Stimulated activated CD4-positive, alpha-beta T cell treated with anti-CD3 and anti-CD28 coated beads, Interleukin-4, amount 100 ng/mL, for 1 hour (primary cell): Measurements from ENCODE around the gene ELK1.
"Not testable (repeated sequence)": the region's sequence is repeated elsewhere in the genome, so short reads cannot be mapped to it uniquely, and the experiment has no call there.

Experiments used
- DNase-seq: peaks from one replicate; pipeline ENCODE4 v3.0.0-alpha.2; 2020

Gene ELK1, protein sequence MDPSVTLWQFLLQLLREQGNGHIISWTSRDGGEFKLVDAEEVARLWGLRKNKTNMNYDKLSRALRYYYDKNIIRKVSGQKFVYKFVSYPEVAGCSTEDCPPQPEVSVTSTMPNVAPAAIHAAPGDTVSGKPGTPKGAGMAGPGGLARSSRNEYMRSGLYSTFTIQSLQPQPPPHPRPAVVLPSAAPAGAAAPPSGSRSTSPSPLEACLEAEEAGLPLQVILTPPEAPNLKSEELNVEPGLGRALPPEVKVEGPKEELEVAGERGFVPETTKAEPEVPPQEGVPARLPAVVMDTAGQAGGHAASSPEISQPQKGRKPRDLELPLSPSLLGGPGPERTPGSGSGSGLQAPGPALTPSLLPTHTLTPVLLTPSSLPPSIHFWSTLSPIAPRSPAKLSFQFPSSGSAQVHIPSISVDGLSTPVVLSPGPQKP

DNA sequence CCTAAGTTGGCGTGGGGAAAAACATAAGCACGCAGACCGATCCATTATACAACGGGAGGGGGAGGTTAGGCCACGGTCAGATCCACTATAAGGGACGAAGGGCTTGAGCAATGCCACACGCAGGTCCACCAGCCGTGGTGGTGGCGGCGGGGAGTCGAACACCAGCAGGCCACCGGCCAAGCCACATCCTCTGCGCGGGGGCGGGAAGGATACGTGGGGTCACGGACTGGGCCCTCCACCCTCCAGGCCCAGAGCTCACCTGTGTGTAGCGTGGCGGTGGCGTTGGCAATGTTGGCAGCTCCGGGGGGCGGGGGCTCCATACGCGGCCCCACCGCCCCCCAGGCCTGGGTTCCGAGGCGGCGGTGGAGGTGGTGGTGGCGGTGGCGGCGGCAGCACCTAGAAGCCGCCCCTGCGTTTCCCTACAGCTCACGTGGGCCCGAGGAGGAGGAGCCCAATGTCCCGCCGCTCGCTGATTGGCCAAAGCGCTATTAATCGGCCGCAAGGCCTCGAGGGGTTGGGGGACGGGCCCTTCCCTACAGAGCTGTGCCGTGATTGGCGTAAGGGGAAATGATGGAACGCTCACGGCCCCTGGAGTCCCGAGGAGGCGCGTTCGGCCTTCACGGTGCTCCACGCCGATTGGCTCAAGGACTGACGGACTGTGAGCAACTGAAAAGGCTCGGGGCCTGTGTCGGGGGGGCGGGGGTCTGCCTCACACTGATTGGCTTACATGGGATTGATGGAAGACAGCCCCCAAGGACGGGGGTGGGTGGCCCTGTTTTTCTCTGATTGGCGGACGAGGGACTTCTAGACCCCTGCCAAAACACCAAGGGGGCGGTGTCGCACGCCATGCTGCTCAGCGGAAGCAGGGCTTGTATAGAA lies at the start of gene ELK1:
TSS of gene ELK1 (minus strand) at position 400 of the 879 bp plus-strand sequence. CDS start 9,122 bp downstream, outside the sequence.
- peak; percentile 83 for DNase-seq

DNA sequence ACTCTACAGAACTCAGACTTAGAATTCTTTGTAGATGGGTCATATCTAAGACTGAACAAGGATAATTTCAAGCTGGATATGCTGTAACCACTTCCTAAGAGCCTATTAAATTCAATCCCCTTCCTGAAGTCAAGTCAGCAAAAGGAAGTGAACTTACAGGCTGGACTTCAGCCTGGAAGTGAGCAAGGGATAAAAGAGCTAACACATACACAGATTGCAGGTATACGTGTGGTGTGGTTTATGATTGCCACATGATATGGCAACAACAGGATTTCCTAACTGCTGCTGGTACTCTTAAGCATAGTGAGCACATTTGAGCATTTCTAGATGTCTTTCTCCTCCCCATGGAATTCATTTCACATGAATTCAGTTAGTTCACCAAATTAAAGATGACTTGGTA lies 46.8 kb upstream of the ELK1 start:
- DNase-seq = no peak

DNA sequence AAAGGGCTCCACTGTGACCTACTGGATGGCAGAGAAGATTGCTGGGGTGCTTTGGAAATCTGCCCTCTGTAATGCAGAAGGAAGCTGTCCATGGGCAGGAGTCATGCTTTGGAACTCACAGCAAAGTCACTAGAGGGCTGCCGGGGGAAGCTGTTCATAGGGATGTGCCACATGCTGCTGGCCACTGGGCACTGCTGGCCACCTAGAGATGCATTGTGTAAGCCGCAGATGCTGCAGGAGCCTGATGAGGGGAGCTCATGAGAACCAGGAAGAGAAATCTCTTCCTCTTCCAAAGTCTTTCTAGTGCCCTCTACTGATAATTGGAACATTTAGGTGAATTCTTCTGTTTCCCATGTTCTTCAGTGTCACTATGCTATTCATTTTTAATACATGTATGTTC lies 39.8 kb upstream of the ELK1 start:
- DNase-seq = no peak

DNA sequence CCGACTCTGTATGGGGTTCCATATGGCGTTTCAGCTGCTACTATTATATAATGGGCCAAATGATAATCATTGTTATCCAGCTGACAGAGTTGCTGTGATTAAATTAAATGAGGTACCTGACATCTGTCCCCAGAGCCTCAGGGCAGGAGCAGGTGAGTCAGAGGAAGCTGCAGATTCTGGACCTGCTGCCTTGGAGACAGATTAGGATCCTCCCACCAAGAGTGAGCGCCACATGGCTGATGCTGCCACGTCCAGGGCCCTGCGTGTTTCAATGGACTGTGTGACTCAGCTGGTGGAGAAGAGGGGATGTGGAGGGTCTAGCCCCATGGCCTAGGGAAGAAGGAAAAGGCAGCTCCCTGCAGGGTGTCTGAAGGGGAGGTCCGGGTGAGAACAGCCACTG lies 36.9 kb upstream of the ELK1 start:
- DNase-seq = no peak

DNA sequence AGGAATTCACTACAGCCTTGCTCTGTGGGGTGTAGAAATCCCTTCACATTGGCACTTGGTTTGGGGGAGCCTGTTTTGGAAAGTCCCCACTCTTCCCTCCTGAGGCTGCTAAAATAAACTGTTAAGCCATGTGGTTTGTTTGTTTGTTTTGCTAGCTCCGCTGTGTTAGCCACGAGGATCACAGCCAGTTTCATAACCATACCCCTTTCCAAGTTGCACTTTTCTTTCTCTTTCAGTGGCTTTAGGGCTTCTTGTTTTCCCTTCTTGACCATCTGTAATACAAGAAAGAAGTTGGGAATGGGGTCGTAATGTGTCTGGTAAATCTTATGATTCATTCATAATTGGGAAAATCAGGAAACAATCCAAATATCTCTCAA lies 33.5 kb upstream of the ELK1 start:
- no peak for DNase-seq

DNA sequence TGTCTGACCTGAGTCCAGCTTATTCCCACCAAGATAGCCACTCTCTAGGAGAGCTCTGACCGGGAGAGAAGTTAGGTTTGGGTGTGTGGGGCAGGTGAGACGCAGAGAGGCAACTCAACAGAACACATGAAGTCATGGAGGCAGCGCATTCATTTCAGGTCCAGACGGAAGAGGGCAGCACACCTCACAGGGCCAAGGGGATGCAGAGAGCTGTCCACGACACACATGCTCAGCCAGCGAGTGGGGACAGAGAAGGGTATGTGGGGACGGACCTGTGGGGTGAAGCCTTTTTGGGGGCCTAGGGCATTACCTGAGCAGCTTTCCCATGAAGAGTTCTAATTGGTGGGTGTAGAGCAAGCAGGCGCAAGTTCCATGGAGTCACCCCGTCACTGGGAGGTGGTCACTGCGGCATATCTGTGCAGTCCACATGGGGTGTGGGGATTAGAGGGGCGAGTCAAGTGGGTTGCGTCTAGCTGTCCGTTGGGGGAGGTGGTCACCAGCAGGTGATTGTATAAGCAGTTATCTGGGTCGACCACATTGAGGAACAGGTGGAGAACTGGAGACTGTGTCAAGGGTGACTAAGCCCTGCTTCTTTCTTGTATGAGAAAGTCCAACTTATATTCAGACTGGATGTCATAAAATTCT lies 32.9 kb upstream of the ELK1 start:
- DNase-seq = no peak

DNA sequence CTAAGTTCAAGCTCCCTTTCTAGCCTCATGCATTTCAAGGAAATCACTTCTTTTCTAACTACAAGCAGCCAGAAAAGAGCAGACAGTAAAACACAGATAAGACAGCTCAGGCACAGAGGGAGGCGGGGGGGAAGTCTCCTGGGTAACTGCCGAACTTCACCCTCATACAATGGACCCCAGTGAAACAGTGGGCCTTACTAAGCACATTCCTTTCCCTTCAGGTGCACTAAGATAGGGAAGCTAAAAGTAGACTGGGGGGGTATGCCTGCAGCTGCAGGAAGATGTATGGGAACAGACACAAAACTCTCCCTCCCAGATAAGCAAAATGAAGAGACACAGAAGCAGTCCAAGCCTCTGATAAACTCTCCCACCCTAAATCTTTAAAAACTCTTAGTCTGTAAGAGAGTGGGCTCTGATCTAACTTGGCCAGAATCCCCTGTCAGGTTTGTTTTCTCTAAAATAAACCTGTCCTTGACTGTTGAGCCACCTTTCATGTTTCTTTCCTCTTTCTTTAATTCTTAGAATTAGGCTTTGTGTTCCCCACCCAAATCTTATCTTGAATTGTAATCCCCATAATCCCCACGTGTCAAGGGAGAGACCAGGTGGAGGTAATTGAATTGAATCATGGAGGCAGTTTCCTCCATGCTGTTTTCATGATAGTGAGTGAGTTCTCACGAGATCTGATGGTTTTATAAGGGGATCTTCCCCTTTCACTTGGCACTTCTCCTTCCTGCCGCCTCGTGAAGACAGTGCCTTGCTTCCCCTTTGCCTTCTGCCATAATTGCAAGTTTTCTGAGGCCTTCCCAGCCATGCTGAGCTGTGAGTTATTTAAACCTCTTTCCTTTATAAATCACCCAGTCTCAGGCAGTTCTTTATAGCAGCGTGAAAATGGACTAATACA lies 25.8 kb upstream of the ELK1 start:
- not testable (repeated sequence) for DNase-seq

DNA sequence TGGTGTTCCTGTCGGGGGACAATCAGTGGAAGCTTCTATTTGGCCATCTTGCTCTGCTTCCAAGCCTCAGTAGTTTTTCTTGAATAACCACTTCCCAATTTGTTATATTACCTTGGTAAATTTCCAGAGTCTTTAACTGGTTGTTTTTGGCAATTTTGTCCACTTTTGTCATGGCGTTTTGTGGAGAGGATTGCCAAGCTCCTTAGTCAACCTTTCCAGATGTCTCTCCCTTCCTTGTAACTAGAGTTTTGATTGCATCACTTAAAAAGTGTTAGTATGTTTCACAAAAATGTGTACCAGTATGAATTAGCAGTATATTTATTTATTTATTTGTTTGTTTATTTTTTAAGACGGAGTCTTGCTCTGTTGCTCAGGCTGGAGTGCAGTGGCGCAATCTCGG lies 24.4 kb upstream of the ELK1 start:
- DNase-seq = no peak

DNA sequence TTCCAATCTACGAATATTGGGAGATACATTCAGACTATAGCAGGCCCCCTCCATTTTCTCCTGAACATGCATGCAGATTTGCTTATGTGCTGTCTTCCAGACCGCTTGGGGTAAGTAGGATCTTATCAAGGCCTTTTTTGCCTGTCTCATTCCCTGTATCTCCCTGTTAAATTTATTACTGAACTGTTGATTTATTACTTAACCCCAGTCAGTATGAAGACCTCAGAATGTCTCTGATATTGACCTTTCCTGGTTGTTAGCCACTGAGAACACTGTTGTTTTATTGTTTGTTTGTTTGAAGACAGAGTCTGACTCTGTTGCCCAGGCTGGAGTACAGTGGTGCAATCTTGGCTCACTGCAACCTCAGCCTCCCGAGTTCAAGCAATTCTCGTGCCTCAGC lies 15.4 kb upstream of the ELK1 start:
- not testable (repeated sequence) for DNase-seq

DNA sequence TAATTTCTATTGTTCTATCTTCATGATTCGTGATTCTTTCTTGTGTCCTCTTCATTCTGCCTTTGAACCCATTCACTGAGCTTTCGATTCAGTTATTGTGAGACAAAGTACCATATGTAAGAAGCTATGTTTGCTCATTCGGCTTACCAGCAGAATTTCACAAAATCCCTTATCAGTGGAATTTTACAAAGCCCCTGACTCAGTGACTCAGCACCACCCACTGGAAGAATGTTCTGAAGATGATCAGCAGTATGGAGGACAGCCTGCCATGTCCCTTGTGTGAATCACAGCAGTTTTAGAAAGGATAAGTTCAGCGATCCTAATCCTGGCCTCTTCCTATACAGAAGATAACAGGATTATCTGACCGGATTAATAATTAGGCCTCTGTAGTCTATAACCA lies 14.4 kb upstream of the ELK1 start:
- no peak for DNase-seq

DNA sequence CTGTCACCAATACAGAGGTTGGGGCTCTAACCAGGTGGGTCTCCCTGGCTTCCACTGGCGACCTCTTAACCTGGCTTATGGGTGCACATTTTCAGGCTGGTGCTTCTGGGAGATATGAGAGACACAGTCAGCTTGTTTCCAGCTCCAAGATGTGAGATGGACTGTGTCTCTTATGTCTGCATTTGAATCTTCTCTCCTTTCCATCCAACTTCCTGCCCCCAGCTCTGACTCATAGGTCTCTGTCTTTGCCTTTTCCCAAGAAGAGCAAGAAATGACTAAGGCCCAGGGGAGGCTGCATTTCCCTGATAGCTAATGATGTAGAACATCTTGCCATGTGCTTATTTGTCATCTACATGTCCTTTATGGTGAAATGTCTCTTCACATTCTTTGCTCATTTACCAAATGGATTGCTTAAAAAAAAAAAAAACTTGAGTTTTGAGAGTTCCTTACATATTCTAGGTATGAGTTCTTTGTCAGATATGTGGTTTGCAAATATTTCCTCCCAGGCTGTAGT lies 11.8 kb upstream of the ELK1 start:
- peak; percentile 38 for DNase-seq

DNA sequence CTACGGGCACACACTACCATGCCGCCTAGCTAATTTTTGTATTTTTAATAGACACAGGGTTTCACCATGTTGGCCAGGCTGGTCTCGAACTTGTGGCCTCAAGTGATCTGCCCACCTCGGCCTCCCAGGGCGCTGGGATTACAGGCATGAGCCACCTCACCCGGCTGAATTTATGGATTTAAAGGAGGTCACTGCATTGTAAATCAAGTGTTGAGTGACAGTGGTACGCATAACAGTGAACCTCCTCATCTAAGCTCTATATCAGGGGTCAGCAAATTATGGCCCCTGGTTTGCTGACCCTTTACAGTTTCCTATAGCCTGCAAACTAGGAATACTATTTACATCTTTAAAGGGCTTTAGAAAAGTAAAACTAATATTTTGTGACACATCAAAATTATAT lies 11.2 kb upstream of the ELK1 start:
- no peak for DNase-seq

DNA sequence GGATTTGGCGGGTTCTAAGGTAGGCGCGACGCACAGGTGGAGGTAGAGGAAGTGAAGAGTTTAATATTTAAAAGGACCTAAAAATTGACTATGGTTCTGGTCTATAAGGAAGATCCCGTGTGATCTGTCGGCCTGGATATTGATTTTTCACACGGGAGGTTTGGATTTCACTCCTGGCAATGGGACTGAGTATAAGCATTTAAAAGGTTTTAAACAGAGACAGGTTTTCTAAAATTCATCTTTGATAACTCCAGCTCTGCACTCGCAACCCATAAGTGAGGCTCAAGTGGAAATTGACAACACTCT lies 9.0 kb upstream of the ELK1 start:
- no peak for DNase-seq

DNA sequence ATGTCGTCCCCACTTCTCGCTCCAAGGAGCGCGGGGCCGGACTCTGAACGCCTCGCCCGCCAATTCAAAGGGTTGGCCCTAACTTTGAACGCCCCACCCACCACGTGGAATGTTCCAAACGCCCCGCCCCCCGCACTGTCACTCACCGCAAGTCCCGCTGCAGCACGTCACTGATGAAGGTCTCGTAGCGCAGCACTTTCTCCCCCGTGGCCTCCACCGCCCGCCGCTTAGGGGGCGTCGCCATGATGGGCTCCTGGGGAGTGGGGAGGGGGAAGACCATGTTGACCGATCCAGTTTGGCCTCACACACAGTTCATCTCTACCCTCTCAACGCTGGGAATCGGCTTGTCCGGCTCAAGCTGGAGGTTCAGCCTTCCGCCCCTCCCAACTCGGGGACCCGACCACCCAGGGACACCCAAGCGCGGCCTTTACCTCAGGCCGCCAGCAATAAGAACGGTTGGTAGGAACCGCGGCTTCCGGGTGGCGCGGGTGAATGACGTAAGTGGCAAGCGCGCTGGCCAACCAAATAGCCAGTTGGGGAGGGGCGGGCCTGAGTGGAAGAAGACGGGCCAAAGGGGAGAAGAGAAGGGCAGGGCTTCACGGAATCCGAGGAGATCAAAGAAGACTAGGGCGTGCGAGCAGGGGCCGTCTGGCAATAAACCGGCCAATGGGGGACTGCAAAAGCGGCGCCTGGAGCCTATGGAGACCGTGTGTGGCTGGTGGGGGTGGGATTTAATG lies 8.5 kb upstream of the ELK1 start, which contains the start of gene UXT:
TSS of gene UXT (minus strand) at position 497 of the 737 bp plus-strand sequence. CDS start at position 244, 253 bp downstream.
- DNase-seq = peak; percentile 88

DNA sequence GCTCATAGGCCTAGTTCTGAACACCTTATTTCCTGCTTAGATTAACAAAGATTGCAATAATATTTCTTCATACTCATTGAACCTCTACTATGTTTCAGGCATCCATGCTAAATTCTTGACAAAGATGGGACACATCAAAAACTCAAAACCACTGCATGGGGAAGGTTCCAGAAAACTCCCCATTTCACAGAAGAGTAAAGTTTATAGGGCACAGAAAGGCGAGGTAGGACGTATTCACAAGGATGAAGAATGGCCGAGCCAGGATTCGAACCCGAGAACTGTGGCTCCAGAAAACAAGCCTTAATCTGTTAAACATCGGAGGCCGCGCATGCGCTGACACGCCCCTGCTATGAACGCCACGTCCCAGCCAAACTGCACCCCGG lies 7.9 kb upstream of the ELK1 start:
- DNase-seq = no peak

DNA sequence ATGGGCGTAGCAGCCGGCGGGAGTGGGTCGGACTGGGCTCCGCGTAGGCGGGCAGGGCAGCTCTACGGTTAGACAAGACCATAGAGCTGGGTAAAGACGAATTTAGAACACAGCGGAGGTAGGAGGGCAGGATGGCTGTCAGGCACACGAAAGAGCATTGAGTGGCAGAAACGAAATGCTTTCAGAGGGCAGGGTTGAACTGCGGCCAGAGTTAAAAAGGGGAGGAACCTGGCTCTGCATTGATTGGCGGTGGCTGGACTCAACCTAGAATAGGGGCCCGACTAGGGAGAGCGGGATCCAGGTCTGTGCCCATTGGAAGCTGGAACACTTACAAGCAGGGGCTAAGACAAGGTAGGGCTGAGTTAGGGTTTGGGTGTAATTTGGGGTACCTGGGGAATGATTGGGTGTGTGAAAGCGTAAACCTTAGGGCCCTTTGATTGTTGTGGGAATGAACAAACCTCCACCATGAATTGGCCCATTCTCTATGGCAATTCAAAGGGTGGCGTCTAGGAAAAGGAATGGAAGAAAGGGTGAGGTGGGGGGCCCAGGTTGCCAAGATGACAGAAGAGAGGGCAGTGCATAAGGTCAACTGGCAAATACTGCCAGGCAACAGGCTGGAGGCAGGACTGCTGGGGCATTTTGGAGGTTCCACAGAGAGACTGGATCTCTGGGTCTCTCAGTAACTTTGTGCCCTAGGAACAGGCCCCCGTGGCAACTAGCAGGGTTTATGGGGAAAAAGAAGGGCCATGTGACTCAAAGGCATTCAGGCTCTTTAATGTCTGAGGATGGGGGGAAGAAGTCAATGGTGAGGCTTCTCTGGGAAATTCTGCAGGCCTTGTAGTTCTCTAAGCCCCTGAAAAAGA lies 911 bp upstream of the ELK1 start:
- DNase-seq = no peak

DNA sequence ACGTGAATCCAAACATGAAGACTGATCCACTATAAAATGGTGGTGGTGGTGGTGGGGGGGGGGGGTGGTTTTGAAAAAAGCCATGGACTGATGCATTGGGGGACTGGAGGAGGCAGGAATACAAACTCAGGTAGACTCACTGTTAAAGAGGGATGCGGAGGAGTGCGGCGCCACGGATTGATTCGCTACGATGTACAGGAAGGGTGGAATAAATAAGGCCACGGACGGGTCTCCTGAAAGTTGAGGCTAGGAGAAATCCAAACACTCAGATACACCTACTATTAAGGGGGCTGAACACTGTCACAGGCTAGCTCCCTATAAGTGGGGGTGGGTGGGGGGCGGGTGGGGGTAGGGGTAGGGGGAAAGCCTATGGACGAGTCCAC lies 591 bp downstream of the ELK1 start:
- no peak for DNase-seq

DNA sequence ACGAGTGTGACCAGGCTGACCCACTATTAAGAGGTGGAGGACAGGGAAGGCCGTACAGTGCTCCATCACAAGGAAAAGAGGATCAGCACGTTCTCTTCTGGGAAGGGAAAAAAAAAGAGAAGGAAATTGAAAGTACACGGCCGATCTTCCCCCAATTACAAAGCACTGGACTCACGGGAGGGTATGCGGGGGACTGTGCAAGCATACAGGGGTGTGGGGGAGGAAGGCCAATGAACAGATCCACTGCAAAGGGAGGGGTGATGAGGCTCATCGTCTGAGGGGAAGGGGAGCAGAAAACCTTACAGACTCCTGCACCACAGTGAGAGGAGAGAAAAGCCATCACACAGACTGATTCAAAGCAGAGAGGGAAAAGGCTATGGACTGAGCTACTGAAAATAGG lies 1.1 kb downstream of the ELK1 start:
- DNase-seq = no peak

DNA sequence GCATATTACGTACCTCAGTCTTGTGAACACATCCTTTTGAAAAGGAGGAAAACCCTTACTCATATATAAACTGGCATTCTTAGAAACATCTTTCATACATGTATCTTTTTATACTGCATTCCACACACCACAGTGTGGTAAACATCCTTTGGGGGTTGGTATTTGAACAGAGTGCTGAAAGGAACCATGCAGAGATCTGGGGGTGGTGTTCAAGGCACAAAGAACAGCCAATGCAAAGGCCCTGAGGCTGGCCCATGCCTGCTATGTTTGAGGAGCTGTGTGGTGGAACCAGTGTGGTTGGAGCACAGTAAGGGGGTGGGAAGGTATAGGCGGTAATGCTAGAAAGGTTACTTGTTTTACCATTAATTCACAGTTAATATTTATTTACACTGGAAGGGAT lies 2.0 kb downstream of the ELK1 start:
- no peak for DNase-seq

DNA sequence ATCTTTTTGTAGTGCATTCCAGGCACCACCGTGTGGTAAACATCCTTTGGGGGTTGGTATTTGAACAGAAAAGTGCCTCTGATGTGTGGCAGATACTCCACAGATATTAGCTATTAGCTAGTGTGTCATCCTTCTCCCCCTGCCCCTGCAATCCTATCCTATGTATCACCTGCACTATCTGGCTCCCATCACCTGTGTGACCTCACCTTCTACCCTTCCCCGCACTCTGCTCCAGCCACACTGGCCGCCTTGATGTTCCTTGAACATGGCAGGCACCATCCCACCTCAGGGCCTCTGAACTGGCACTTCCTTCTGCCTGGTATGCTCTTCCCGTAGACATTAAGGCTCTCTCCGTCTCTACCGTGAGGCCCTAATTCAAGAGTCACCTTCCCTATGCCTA lies 3.7 kb downstream of the ELK1 start:
- DNase-seq = no peak

DNA sequence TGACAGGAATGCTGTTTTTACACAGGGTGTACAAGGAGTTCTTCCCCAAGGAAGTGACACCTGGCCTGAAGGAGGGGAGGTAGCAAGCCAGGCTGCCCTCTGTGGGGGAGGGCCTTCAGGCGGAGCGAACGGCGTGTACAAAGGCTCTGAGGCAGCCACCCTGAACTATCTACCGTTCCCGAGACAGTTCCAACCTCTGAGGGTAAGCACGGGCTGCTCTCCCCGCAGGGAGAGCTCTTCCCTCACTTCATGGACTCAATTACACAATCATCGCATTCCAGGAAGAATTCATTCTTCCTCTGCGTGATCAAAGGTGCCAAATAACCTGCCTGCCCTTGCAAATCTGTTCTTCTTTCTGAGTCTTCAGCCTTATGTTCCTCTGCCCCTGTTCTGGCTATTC lies 4.8 kb downstream of the ELK1 start:
- no peak for DNase-seq
